ENCODE results near the gene HLF.

- no peak for TF ChIP-seq EP300 (IDR thresholded peaks at IDR 0.05; ENCODE audit: low read depth)
- no peak for TF ChIP-seq CTCF (IDR thresholded peaks at IDR 0.05)
- TF ChIP-seq POLR2AphosphoS5 (IDR thresholded peaks at IDR 0.05), result no peak
Observed at GRCh38 chr17:55330344-55330933, 65.7 kb downstream of the HLF start.
